Measurements from ENCODE around the gene ZNF680.

Gene ZNF680

GRCh38 chr7:64521409-64521984, 41.4 kb downstream of the ZNF680 start:
- peaks cover 94% of the 10 kb centered on the region for H3K9me3 ChIP-seq

DNA sequence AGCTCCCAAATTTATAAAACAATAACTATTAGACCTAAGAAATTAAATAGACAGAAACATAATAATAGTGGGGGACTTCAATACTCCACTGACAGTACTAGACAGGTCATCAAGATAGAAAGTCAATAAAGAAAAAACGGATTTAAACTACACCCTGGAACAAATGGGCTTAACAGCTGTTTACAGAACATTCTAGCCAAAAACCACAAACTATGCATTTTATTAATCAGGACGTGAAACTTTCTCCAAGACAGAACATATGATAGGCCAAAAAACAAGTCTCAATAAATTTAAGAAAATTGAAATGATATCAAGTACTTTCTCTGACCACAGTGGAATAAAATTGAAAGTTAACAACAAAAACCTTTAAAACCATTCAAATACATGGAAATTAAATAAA, 46.4 kb downstream of the ZNF680 start:
- Histone ChIP-seq H3K9me3 (peaks cover 96% of the 10 kb centered on the region), H4K20me1 (no peaks in the 10 kb centered on the region), H3K36me3 (peaks cover 86% of the 10 kb centered on the region), H3K27me3 (no peaks in the 10 kb centered on the region), H3K4me1 (no peaks in the 10 kb centered on the region), H3K4me3 (no peak overlapping the region), H3K27ac (no peak overlapping the region), H3K9ac (no peak overlapping the region), H3K4me2 (no peak overlapping the region)
- TF ChIP-seq Cebpa-rat (IDR thresholded peaks at IDR 0.05), result no peak

More at GRCh38 chr7:64521409-64521984, 41.4 kb downstream of the ZNF680 start:
- no peak overlapping the region for H3K27ac ChIP-seq
- no peak overlapping the region for H3K4me2 ChIP-seq
- H3K4me1 ChIP-seq, result no peaks in the 10 kb centered on the region
- no peak for TF ChIP-seq Cebpa-rat (IDR thresholded peaks at IDR 0.05)
- H4K20me1 ChIP-seq, result no peaks in the 10 kb centered on the region
- H3K9ac ChIP-seq, result no peak overlapping the region
- H3K4me3 ChIP-seq, result peak overlapping the region; percentile 9; the same call in 1 of the 2 replicates
- H3K36me3 ChIP-seq, result peaks cover 82% of the 10 kb centered on the region
- no peaks in the 10 kb centered on the region for H3K27me3 ChIP-seq

DNA sequence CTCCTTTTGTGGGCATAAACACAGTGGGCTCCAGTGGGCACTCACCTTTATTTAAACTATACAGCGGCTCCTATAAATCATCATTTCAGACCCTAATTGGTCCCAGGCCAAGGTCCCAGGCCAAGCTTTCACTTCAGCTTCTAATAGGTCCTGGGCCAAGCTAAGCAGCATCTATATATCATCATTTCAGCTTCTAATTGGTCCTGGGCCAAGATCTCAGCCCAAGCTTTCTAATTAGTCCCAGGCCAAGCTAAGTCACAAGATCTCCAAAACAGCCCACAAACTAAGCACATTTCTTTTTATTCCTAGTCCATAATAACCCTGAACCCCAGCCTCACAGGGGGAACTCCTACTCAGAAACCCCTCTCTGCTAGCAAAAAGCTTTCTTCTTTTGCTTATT, 47.1 kb downstream of the ZNF680 start:
- Histone ChIP-seq H3K27ac (no peak overlapping the region), H3K27me3 (no peaks in the 10 kb centered on the region), H3K4me2 (no peak overlapping the region), H3K36me3 (peaks cover 86% of the 10 kb centered on the region), H3K4me1 (no peaks in the 10 kb centered on the region), H3K9ac (no peak overlapping the region), H3K9me3 (peaks cover 96% of the 10 kb centered on the region), H4K20me1 (no peaks in the 10 kb centered on the region), H3K4me3 (peak overlapping the region; percentile 14; the same call in 1 of the 2 replicates)
- TF ChIP-seq Cebpa-rat (IDR thresholded peaks at IDR 0.05), result no peak

DNA sequence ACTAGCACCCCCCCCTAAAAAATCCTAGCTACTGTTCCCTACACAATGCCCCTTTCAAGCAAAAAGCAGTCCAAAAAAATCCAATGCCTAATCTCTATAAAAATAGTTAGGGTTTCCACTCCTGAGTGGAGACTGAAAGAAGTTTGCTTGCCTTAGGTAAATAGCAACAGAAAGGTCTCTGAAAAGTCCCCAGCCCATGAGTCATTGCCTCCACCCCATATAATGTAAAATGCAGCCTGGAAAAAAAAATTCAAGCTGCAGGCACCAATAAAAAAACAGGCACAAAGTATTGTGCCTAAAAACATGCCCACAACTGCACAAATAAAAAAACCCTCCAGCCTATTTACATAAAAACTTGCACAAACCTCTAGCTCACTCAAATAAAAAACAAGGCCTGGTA, 47.5 kb downstream of the ZNF680 start:
- Histone ChIP-seq H3K9ac (no peak overlapping the region), H3K36me3 (peaks cover 83% of the 10 kb centered on the region), H3K27ac (no peak overlapping the region), H3K4me3 (peak overlapping the region; percentile 14; the same call in 1 of the 2 replicates), H3K4me1 (no peaks in the 10 kb centered on the region), H3K27me3 (no peaks in the 10 kb centered on the region), H4K20me1 (no peaks in the 10 kb centered on the region), H3K4me2 (no peak overlapping the region), H3K9me3 (peaks cover 95% of the 10 kb centered on the region)
- no peak for TF ChIP-seq Cebpa-rat (IDR thresholded peaks at IDR 0.05)

DNA sequence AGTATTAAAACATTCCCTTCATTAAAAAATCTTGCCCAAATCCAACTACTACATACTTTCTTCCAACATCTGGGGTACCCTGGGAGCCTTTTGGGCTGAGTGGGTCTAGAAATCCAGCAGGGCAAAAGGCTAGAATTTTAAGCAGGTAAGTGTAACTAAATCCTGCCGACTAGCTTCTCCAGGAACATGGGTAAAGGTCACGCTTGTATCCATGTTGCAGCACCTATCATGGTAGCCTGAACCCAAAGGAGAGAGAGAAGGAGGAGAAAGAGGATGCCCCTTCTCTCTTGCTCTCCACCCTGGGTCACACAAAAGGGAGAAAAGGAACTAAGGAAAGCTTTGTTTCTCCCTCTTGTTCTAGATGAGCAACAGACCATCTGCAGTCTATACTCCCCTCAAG, 53.3 kb downstream of the ZNF680 start:
- no peak overlapping the region for H3K9ac ChIP-seq
- H4K20me1 ChIP-seq, result no peaks in the 10 kb centered on the region
- H3K4me3 ChIP-seq, result peak overlapping the region; percentile 39; the same call in 1 of the 2 replicates
- H3K27ac ChIP-seq, result no peak overlapping the region
- H3K27me3 ChIP-seq, result no peaks in the 10 kb centered on the region
- no peaks in the 10 kb centered on the region; the same call in 1 of the 2 replicates for H3K4me1 ChIP-seq
- H3K36me3 ChIP-seq, result peaks cover 76% of the 10 kb centered on the region
- H3K9me3 ChIP-seq, result peaks cover 79% of the 10 kb centered on the region
- H3K4me2 ChIP-seq, result no peak overlapping the region
- no peak for TF ChIP-seq Cebpa-rat (IDR thresholded peaks at IDR 0.05)

GRCh38 chr7:64504581-64505120, 58.2 kb downstream of the ZNF680 start:
- Histone ChIP-seq H3K9me3 (peaks cover 40% of the 10 kb centered on the region), H3K27me3 (no peaks in the 10 kb centered on the region), H3K4me1 (no peaks in the 10 kb centered on the region; the same call in 1 of the 2 replicates), H3K4me3 (no peak overlapping the region), H3K9ac (no peak overlapping the region), H3K36me3 (peaks cover 48% of the 10 kb centered on the region), H3K4me2 (no peak overlapping the region), H4K20me1 (no peaks in the 10 kb centered on the region), H3K27ac (no peak overlapping the region)
- TF ChIP-seq Cebpa-rat (IDR thresholded peaks at IDR 0.05), result no peak

DNA sequence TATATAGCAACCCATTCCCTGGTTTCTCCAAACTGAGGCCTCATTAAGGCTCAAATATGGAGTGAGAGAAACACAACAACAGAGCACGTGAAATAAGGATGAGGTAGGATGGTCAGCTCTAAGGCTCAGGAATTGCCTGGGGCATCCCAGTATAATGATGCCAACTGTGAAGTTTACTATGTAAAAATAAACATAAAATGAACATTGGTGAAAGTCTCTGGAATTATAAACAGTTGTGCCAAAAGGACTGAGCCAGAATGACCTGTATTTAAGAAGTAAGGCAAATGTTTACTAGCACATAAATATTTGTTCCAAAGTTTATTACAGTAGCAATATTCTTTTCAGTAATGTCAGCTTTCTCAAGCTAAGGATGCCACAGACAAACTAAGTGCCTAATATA, 64.6 kb downstream of the ZNF680 start:
- TF ChIP-seq Cebpa-rat (IDR thresholded peaks at IDR 0.05), result no peak
- Histone ChIP-seq H3K4me3 (no peak overlapping the region), H3K4me1 (no peaks in the 10 kb centered on the region), H3K9me3 (peaks cover 28% of the 10 kb centered on the region), H3K27ac (no peak overlapping the region), H3K27me3 (no peaks in the 10 kb centered on the region), H3K36me3 (peaks cover 16% of the 10 kb centered on the region), H3K4me2 (no peak overlapping the region), H3K9ac (no peak overlapping the region), H4K20me1 (no peaks in the 10 kb centered on the region)

DNA sequence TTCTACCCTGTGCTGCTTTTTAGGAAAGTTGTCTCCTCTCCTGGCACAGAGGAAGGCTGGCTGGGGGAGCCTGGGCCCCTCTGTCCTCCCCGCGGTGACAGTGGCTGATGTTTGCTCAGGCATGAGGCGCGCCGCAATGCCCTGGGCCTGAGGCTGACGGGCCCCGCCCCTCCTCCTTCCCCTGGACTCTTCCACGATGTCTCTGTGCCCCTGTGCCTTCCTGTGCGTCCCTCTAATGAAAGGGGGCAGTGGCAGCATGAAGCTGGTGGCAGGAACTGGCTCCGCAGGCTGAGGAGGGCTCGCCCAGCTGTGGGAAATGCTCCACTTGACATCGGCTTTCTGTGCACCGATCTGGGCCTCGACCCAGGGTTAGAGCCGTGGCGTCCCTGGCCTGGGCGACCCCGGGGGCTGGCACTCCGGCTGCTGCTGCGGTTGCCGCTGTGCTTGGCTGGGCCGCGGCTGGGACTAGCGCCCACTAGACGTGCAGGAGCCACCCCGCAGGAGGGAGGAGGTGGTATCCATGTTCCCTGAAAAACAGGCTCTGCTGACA, 67.9 kb downstream of the ZNF680 start:
- Histone ChIP-seq H3K4me3 (no peak overlapping the region), H3K27me3 (no peaks in the 10 kb centered on the region), H3K36me3 (peaks cover 8% of the 10 kb centered on the region), H3K9me3 (peaks cover 41% of the 10 kb centered on the region), H3K4me2 (no peak overlapping the region), H3K9ac (no peak overlapping the region), H3K4me1 (no peaks in the 10 kb centered on the region), H4K20me1 (no peaks in the 10 kb centered on the region), H3K27ac (no peak overlapping the region)
- TF ChIP-seq Cebpa-rat (IDR thresholded peaks at IDR 0.05), result no peak

DNA sequence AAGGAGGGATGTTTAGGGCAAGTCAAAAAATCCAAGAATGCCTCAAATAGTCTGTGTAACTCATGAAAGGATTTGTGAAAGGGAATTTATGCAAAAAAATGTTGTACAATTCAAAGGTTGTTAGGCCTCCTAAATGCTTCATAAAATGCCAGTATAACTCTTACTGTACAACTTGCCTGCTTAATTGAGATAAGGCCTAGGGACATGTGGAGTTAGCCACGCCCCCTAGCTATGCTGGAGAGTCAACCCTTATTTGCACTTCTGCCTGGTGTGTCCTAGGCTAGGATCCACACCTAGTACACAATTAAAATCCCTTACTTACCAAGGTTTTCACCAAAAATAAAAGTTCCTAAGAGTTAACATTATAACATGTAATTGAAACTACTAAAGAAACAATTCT, 77.2 kb downstream of the ZNF680 start:
- TF ChIP-seq Cebpa-rat (IDR thresholded peaks at IDR 0.05), result no peak
- H4K20me1 ChIP-seq, result no peaks in the 10 kb centered on the region
- H3K9me3 ChIP-seq, result peaks cover 51% of the 10 kb centered on the region
- no peak overlapping the region for H3K4me2 ChIP-seq
- H3K4me3 ChIP-seq, result no peak overlapping the region
- no peaks in the 10 kb centered on the region for H3K27me3 ChIP-seq
- no peak overlapping the region for H3K9ac ChIP-seq
- no peak overlapping the region for H3K27ac ChIP-seq
- H3K4me1 ChIP-seq, result no peaks in the 10 kb centered on the region
- H3K36me3 ChIP-seq, result no peaks in the 10 kb centered on the region
